ENCODE results near the gene EEF2K.

EEF2K gene

GRCh38 chr16:22317625-22318024, 111.5 kb downstream of the EEF2K start:
- no peak for DNase-seq (ENCODE audit: low read depth)

- peak; percentile 28 for DNase-seq (ENCODE audit: low read depth)
Measured at GRCh38 chr16:22318690-22319358, 112.7 kb downstream of the EEF2K start.

- no peak for DNase-seq (ENCODE audit: low read depth)
Measured at GRCh38 chr16:22320572-22321339, 114.7 kb downstream of the EEF2K start.

GRCh38 chr16:22321340-22322001, 115.4 kb downstream of the EEF2K start:
- DNase-seq (ENCODE audit: low read depth): peak; percentile 35

GRCh38 chr16:22322021-22322471, 116.0 kb downstream of the EEF2K start:
- no peak for DNase-seq (ENCODE audit: low read depth)

- DNase-seq (ENCODE audit: low read depth): no peak
Measured at GRCh38 chr16:22322741-22323140, 116.7 kb downstream of the EEF2K start.

- DNase-seq (ENCODE audit: low read depth): no peak
Measured at GRCh38 chr16:22323173-22323958, 117.3 kb downstream of the EEF2K start.

GRCh38 chr16:22323959-22324786, 118.1 kb downstream of the EEF2K start:
- DNase-seq (ENCODE audit: low read depth): no peak

- no peak for DNase-seq (ENCODE audit: low read depth)
Measured at GRCh38 chr16:22324787-22325597, 118.9 kb downstream of the EEF2K start.

GRCh38 chr16:22325598-22326368, 119.7 kb downstream of the EEF2K start:
- DNase-seq (ENCODE audit: low read depth): no peak

GRCh38 chr16:22326369-22326652, 120.2 kb downstream of the EEF2K start:
- no peak for DNase-seq (ENCODE audit: low read depth)

- no peak for DNase-seq (ENCODE audit: low read depth)
Measured at GRCh38 chr16:22326771-22327445, 120.8 kb downstream of the EEF2K start.

GRCh38 chr16:22327446-22327775, 121.3 kb downstream of the EEF2K start:
- no peak for DNase-seq (ENCODE audit: low read depth)

GRCh38 chr16:22328081-22328725, 122.1 kb downstream of the EEF2K start:
- DNase-seq (ENCODE audit: low read depth): no peak

- no peak for DNase-seq (ENCODE audit: low read depth)
Measured at GRCh38 chr16:22329199-22329695, 123.2 kb downstream of the EEF2K start.

GRCh38 chr16:22330326-22330725, 124.2 kb downstream of the EEF2K start:
- no peak for DNase-seq (ENCODE audit: low read depth)

GRCh38 chr16:22333457-22333994, 127.4 kb downstream of the EEF2K start:
- DNase-seq (ENCODE audit: low read depth): no peak

GRCh38 chr16:22335668-22336246, 129.7 kb downstream of the EEF2K start:
- DNase-seq (ENCODE audit: low read depth): no peak
